Psoas muscle (tissue), 8 donors: ENCODE measurements around the gene ACVR1B. TPM values are rescaled to one million over a fixed set of nuclear protein-coding genes. Genes with fewer than 3 reads are reported as not detected.

ENCODE experiments used
- ATAC-seq, 4 donors: fragments of 200-7000 bp; cut with Tn5 transposase; one replicate each; pipeline ENCODE4 v1.9.1; 2020; ENCODE audit warnings: moderate library complexity in 3 of 4, mild to moderate bottlenecking in 2 of 4
- DNase-seq, 2 donors: peaks; one replicate each; pipeline ENCODE4 v3.0.0-alpha.2; 2020
- H3K27ac ChIP-seq: fragments of 200-600 bp; one replicate; pipeline ENCODE4 v1.8.0; 2022
- H3K27me3 ChIP-seq, 3 donors: fragments of 200-600 bp in 1 of 3; one replicate each; pipeline versions ENCODE4 v1.6.1 to v1.8.0; 2013 to 2022; ENCODE audit warnings: low read length in 2 of 3, mild to moderate bottlenecking in 2 of 3, moderate library complexity in 1 of 3; ENCODE audit not compliant: insufficient read depth in 3 of 3
- H3K36me3 ChIP-seq, 2 donors: fragments of 200-600 bp in 1 of 2; one replicate each; pipeline versions ENCODE4 v1.6.1 to v1.8.0; 2013 to 2022; ENCODE audit warnings: low read depth in 1 of 2, mild to moderate bottlenecking in 1 of 2, moderate library complexity in 1 of 2; ENCODE audit not compliant: insufficient read depth in 1 of 2
- H3K4me1 ChIP-seq: fragments of 200-600 bp; one replicate; pipeline ENCODE4 v1.8.0; 2022
- H3K4me3 ChIP-seq: fragments of 200-600 bp; one replicate; pipeline ENCODE4 v1.8.0; 2022; ENCODE audit warnings: mild to moderate bottlenecking
- H3K9me3 ChIP-seq: fragments of 200-600 bp; one replicate; pipeline ENCODE4 v1.8.0; 2022
- WGBS, 3 donors: extraction: QIAGEN DNeasy Blood & Tissue Kit; methylation state at CpG; one replicate each; pipeline versions ENCODE4 v1.1.6 to v1.1.7; 2013; 5-methylcytosine and 5-hydroxymethylcytosine counted together
- intact Hi-C, 2 donors: fragments of 100-400 bp; cut with DNase I; formaldehyde crosslinking; loops; one replicate each; pipeline versions ENCODE4 v1.11.0 to v1.14.2; 2022
- polyA plus RNA-seq, 3 donors: library from polyadenylated mRNA; stranded (reverse); fragments of 200-250 nt; gene quantifications; one replicate each; pipeline ENCODE4 v1.2.3, GENCODE V29; 2013
- total RNA-seq, 4 donors: library from RNA; stranded (reverse); fragmentation: NEBNext Ultra II Directional in 2 of 4; extraction: Animal tissue kit (Norgen Biotek cat#: 25700) in 2 of 4; gene quantifications; one replicate each; pipeline versions ENCODE4 v1.2.1 to v1.2.4, GENCODE V29; 2021 to 2023
- TF ChIP-seq, protein P1 (sequence below): fragments of 200-600 bp; IDR thresholded peaks from one replicate; pipeline ENCODE4 v1.8.0; 2022; ENCODE audit warnings: antibody characterized with exemption
- donor health status: healthy with polysubstance abuse.
- donor health status: DM: no; HTN: no; CAD: no; lungs with moderate emphysema.
- donor health status: Bipolar disorder and iron deficiency.
- donor health status: healthy.
- donor health status: DM: yes; HTN: yes; CAD: no.
- donor health status: DM: no; HTN: no; CAD: no.
- donor health status: DM: no; HTN: no; CAD: no.
- donor health status: DM: yes; HTN: yes; CAD: no.

The ACVR1B gene
- total and polyA plus RNA-seq, 7 donors, result 5.8 to 16.6 (median 12.7) TPM

DNA sequence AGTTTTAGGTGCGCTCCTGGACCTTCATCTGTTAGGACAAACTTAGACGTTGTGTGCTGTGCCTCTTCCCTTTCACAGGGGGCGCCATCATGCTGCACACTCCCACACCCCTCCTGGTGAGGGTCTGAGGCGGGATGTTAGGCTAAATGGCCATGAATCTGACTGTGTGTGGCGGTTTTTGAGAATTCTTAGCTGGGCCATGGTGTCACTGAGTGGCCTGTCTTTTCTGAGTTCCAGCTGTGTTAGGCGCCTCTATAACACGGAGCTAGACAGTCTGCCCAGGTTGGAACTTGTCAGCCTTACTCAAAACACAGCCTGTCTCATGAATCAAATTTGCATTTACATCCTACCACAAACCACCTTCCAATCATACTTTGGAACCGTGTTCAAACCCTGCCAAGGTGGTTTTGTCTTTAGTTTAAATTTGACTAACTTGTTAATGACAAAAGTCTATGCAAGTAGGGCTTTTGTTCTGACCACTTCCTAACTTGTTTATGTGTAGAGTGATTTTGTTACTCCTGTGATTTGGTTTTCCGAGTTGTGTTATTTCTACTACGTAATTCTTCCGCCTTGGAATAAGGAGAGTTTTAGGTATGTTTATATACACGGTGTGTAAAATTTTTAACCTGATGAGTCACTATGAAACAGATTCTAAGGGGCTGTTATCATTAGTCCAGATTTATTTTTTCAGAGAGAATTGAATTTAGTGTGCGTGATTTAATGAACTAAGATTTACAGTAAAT lies 19.6 kb downstream of the ACVR1B start:
- WGBS, 3 donors, result 82 to 85% (median 83%) methylated on average over 13 of the region's 13 CpGs
- intact Hi-C loops, result no loop called here

DNA sequence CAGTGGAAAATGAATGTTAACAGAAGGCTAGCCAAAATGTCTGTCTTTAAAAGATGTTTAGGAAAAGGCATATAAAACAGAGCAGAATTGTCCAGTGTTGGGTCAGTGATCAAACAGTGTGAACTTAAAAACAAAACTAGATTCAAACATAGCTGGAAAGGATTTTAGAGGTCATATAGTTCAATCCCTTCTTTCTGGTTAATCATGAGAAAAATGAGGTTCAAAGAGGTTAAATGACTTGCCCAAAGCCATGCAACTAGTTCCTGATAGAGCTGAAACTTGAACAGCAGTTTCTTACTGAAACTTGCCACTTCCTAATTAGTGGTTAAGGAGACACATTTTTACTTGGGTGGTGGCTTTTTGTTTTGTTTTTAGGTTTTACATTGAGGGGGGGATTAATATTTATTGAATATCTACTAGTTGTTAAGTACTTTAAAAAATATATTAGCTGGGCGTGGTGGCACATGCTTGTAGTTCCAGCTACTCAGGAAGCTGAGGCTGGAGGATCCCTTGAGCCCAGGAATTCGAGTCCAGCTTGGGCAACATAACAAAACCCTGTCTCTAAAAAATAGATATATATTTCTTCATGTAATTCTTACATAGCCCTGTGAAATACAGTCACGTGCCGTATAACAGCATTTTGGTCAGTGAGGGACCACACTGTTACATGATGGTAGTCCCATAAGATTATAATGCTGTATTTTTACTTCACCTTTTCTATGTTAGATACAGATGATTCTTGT lies 20.4 kb downstream of the ACVR1B start:
- peaks cover 3 to 19% of the 10 kb centered on the region in 2 donors for H3K36me3 ChIP-seq
- peaks cover 41% of the 10 kb centered on the region for H3K4me1 ChIP-seq
- no peaks in the 10 kb centered on the region for H3K27me3 ChIP-seq
- no peak overlapping the region for H3K27ac ChIP-seq
- intact Hi-C loops, result no loop called here
- H3K9me3 ChIP-seq, result no peaks in the 10 kb centered on the region
- 66 to 70% (median 68%) methylated on average over 4 of the region's 4 CpGs for WGBS, 3 donors
- TF ChIP-seq, protein P1, sequence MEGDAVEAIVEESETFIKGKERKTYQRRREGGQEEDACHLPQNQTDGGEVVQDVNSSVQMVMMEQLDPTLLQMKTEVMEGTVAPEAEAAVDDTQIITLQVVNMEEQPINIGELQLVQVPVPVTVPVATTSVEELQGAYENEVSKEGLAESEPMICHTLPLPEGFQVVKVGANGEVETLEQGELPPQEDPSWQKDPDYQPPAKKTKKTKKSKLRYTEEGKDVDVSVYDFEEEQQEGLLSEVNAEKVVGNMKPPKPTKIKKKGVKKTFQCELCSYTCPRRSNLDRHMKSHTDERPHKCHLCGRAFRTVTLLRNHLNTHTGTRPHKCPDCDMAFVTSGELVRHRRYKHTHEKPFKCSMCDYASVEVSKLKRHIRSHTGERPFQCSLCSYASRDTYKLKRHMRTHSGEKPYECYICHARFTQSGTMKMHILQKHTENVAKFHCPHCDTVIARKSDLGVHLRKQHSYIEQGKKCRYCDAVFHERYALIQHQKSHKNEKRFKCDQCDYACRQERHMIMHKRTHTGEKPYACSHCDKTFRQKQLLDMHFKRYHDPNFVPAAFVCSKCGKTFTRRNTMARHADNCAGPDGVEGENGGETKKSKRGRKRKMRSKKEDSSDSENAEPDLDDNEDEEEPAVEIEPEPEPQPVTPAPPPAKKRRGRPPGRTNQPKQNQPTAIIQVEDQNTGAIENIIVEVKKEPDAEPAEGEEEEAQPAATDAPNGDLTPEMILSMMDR, result no peak
- ATAC-seq (no peak), DNase-seq (no peak)
- H3K4me3 ChIP-seq, result peak overlapping the region; percentile 14

More for the DNA sequence above, 19.6 kb downstream of the ACVR1B start:
- H3K27me3 ChIP-seq, result no peaks in the 10 kb centered on the region
- H3K27ac ChIP-seq, result no peak overlapping the region
- H3K4me3 ChIP-seq, result no peak overlapping the region
- H3K4me1 ChIP-seq, result peaks cover 41% of the 10 kb centered on the region
- H3K9me3 ChIP-seq, result no peaks in the 10 kb centered on the region
- peaks cover 0 to 11% of the 10 kb centered on the region in 2 donors for H3K36me3 ChIP-seq
- ATAC-seq, result no peak
- TF ChIP-seq, protein P1, result peak; percentile 19
- no peak for DNase-seq

DNA sequence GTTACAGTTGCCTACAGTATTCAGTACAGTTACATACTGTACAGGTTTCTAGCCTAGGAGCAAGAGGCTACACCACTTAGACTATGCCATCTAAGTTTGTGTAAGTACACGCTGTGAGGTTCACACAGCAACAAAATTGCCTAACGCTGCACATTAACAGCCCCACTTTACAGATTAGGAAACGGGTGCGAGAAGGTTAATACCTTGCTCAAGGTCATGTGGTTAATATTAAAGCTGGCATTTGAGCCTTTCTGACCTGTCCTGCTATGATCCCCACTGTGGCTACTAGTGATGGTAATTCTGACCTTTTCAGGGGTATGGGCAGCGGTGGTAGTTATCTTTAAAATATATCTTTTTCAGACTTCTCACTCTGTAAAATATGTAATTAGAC lies 20.9 kb downstream of the ACVR1B start:
- peaks cover 41% of the 10 kb centered on the region for H3K4me1 ChIP-seq
- intact Hi-C loops, result no loop called here

DNA sequence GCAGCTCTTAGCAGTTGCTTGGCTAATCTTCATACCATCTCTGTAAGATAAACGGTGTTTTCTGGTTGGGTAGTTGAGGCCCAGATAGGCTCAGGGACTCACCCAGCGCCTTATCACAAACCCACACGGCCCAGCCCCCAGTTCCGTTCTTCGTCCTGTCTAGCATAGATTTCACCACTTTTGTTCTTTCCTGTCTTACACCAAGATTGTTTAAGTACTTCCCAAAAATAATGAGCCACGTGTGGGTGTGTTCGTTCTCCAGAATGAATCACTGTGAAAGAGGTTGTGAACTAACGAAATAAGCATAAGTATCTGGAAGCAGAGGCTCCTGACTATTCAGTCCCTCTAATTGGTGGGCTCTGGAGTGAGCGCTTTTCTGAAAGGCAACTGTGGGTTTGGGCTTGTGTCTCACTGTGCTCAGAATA lies 21.4 kb downstream of the ACVR1B start:
- Histone ChIP-seq H3K27ac (peak overlapping the region; percentile 37), H3K4me1 (peaks cover 41% of the 10 kb centered on the region), H3K4me3 (no peak overlapping the region), H3K27me3 (no peaks in the 10 kb centered on the region), H3K36me3 (peaks cover 5 to 29% of the 10 kb centered on the region in 2 donors), H3K9me3 (no peaks in the 10 kb centered on the region)
- intact Hi-C loops, result no loop called here
- DNase-seq, result peak in 1 of 2 donors; percentile 36
- 64 to 73% (median 67%) methylated on average over 9 of the region's 9 CpGs for WGBS, 3 donors
- ATAC-seq, result peak; percentile 39 to 70 (median 48)
- TF ChIP-seq, protein P1, result no peak

More for the DNA sequence above, 20.9 kb downstream of the ACVR1B start:
- Histone ChIP-seq H3K4me3 (peak overlapping the region; percentile 14), H3K9me3 (no peaks in the 10 kb centered on the region), H3K27ac (peak overlapping the region; percentile 37), H3K27me3 (no peaks in the 10 kb centered on the region), H3K36me3 (peaks cover 5 to 24% of the 10 kb centered on the region in 2 donors)
- 80 to 91% (median 81%) methylated on average over 5 of the region's 5 CpGs for WGBS, 3 donors
- peak in 1 of 4 donors; percentile 15 for ATAC-seq
- TF ChIP-seq, protein P1, result no peak
- no peak for DNase-seq
